Ishikawa (cell line): ENCODE results near the gene CENATAC.

Experiments
- CEBPB ChIP-seq: IDR thresholded peaks from 2 replicates; pipeline ENCODE4 v1.6.1; 2012
- CREB1 ChIP-seq: IDR thresholded peaks from 2 replicates; pipeline ENCODE4 v1.6.1; 2012; ENCODE audit warnings: low read depth
- EGR1 ChIP-seq: IDR thresholded peaks from 2 replicates; pipeline ENCODE4 v1.6.1; 2012
- EP300 ChIP-seq: IDR thresholded peaks from 2 replicates; pipeline ENCODE4 v1.6.1; 2012; ENCODE audit warnings: borderline replicate concordance
- FOXM1 ChIP-seq: IDR thresholded peaks from 2 replicates; pipeline ENCODE4 v1.6.1; 2012; ENCODE audit warnings: low read depth, borderline replicate concordance
- MAX ChIP-seq: IDR thresholded peaks from 2 replicates; pipeline ENCODE4 v1.6.1; 2012
- NFIC ChIP-seq: IDR thresholded peaks from 2 replicates; pipeline ENCODE4 v1.6.1; 2012
- RAD21 ChIP-seq: IDR thresholded peaks from 2 replicates; pipeline ENCODE4 v1.6.1; 2012; ENCODE audit warnings: low read depth
- TAF1 ChIP-seq: IDR thresholded peaks from 2 replicates; pipeline ENCODE4 v1.6.1; 2012; ENCODE audit warnings: low read depth, mild to moderate bottlenecking
- TCF12 ChIP-seq: IDR thresholded peaks from 2 replicates; pipeline ENCODE4 v1.6.1; 2012; ENCODE audit warnings: low read depth
- TEAD4 ChIP-seq: IDR thresholded peaks from 2 replicates; pipeline ENCODE4 v1.6.1; 2012
- USF1 ChIP-seq: IDR thresholded peaks from 2 replicates; pipeline ENCODE4 v1.6.1; 2012
- YY1 ChIP-seq: IDR thresholded peaks from 2 replicates; pipeline ENCODE4 v1.6.1; 2012; ENCODE audit warnings: low read depth
- ZBTB7A ChIP-seq: IDR thresholded peaks from 2 replicates; pipeline ENCODE4 v1.6.1; 2012; ENCODE audit warnings: low read depth
- TF ChIP-seq, protein P1 (sequence below): IDR thresholded peaks from 2 replicates; pipeline ENCODE4 v1.6.1; 2012; ENCODE audit warnings: low read depth, mild to moderate bottlenecking

The CENATAC gene

GRCh38 chr11:118984825-118985224 is 13.1 kb upstream of the CENATAC start:
- TF ChIP-seq NFIC (no peak), ZBTB7A (no peak), EGR1 (no peak), TEAD4 (no peak), CREB1 (no peak), TAF1 (no peak), RAD21 (no peak), TCF12 (no peak), USF1 (no peak), EP300 (no peak), FOXM1 (no peak), YY1 (no peak), MAX (no peak), CEBPB (no peak)
- TF ChIP-seq, protein P1, sequence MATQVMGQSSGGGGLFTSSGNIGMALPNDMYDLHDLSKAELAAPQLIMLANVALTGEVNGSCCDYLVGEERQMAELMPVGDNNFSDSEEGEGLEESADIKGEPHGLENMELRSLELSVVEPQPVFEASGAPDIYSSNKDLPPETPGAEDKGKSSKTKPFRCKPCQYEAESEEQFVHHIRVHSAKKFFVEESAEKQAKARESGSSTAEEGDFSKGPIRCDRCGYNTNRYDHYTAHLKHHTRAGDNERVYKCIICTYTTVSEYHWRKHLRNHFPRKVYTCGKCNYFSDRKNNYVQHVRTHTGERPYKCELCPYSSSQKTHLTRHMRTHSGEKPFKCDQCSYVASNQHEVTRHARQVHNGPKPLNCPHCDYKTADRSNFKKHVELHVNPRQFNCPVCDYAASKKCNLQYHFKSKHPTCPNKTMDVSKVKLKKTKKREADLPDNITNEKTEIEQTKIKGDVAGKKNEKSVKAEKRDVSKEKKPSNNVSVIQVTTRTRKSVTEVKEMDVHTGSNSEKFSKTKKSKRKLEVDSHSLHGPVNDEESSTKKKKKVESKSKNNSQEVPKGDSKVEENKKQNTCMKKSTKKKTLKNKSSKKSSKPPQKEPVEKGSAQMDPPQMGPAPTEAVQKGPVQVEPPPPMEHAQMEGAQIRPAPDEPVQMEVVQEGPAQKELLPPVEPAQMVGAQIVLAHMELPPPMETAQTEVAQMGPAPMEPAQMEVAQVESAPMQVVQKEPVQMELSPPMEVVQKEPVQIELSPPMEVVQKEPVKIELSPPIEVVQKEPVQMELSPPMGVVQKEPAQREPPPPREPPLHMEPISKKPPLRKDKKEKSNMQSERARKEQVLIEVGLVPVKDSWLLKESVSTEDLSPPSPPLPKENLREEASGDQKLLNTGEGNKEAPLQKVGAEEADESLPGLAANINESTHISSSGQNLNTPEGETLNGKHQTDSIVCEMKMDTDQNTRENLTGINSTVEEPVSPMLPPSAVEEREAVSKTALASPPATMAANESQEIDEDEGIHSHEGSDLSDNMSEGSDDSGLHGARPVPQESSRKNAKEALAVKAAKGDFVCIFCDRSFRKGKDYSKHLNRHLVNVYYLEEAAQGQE = no peak

GRCh38 chr11:118988280-118988679 is 9.7 kb upstream of the CENATAC start:
- TF ChIP-seq MAX (no peak), USF1 (no peak), NFIC (no peak), TEAD4 (no peak), CEBPB (no peak), YY1 (no peak), ZBTB7A (no peak), CREB1 (no peak), TAF1 (no peak), TCF12 (no peak), FOXM1 (no peak), EP300 (no peak)
- TF ChIP-seq, protein P1 = no peak

DNA sequence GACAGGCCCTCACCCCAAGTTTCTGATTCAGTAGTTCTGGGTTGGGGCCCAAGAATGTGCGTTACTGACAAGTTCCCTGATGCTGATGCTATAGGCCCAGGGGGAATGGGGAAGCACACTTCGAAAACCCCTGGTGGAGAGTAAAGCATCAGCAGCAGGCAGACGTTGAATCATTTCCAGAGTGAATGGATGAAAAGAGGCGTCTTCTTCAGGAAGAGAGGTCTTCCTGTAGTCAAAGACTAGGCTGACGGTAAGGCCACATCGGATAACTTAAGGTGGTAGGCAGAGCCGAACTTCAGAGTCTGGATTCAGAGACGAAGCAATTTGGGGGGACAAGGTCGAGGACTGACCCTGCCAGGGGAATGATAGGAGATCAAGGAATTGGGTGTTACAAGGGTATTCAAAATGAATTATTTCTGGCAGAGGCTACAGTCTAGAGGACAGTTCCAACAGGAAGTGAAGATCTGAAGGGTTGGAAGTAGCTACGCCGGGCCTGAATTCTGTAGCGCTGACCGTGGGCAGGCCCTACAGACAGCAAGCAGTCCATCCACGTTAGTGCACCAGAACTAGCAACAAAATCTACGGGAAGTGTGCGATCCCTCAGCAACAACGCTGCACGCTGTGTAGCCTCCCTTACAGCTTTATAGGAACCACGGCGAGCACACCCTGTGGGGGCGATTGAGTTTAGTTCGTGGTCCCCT is 862 bp upstream of the CENATAC start:
- TF ChIP-seq MAX (no peak), ZBTB7A (no peak), TEAD4 (no peak), EP300 (no peak), CREB1 (no peak), EGR1 (no peak), YY1 (no peak), NFIC (no peak), TAF1 (no peak), CEBPB (no peak), RAD21 (no peak), TCF12 (no peak), FOXM1 (no peak), USF1 (no peak)
- TF ChIP-seq, protein P1 = no peak

- no peak for TF ChIP-seq FOXM1
- no peak for TF ChIP-seq RAD21
- no peak for TF ChIP-seq YY1
- no peak for TF ChIP-seq EGR1
- TF ChIP-seq USF1 = no peak
- no peak for TF ChIP-seq MAX
- no peak for TF ChIP-seq TCF12
- no peak for TF ChIP-seq CREB1
- TF ChIP-seq ZBTB7A = no peak
- no peak for TF ChIP-seq CEBPB
- TF ChIP-seq, protein P1 = no peak
- TF ChIP-seq NFIC = no peak
- no peak for TF ChIP-seq EP300
- no peak for TF ChIP-seq TEAD4
These were observed 415 bp downstream of the CENATAC start for GRCh38 chr11:118998388-118998717.
